OCI-LY1 (cell line): ENCODE measurements around the gene EEIG1.

Experiments
- EZH2 ChIP-seq: fragments of 200-600 bp; sonication (generic), shearing (Covaris generic); IDR thresholded peaks from 2 replicates; pipeline ENCODE4 v1.8.0; 2017; ENCODE audit warnings: borderline replicate concordance, mixed run types, mild to moderate bottlenecking, antibody characterized with exemption, low read length, moderate library complexity, mixed read lengths
- TF ChIP-seq, protein P1 (sequence below): fragments of 200-600 bp; sonication (generic), shearing (Covaris generic); IDR thresholded peaks from 2 replicates; pipeline ENCODE4 v1.5.1; 2017; ENCODE audit warnings: mild to moderate bottlenecking, antibody characterized with exemption, low read length, moderate library complexity, mixed read lengths

DNA sequence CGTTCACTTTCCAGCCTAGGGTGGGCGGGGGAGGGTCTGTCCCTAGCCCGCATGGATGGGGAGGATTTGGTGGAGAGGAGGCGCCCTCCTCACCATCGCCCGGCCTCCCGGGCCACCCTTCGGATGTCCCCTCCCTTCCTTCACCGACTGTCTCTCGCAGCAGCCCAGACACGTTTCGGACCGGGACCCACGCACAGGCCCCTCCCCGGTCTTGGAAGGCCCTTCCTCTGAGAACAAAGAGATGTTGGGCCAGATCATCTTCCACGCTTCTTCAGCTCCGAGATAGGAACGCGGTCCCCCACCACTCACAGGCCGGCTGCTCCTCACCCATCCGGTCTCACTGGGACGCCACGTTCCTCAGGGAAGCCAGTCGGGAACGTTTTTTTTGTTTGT lies 42.5 kb downstream of the EEIG1 start:
- TF ChIP-seq, protein P1, sequence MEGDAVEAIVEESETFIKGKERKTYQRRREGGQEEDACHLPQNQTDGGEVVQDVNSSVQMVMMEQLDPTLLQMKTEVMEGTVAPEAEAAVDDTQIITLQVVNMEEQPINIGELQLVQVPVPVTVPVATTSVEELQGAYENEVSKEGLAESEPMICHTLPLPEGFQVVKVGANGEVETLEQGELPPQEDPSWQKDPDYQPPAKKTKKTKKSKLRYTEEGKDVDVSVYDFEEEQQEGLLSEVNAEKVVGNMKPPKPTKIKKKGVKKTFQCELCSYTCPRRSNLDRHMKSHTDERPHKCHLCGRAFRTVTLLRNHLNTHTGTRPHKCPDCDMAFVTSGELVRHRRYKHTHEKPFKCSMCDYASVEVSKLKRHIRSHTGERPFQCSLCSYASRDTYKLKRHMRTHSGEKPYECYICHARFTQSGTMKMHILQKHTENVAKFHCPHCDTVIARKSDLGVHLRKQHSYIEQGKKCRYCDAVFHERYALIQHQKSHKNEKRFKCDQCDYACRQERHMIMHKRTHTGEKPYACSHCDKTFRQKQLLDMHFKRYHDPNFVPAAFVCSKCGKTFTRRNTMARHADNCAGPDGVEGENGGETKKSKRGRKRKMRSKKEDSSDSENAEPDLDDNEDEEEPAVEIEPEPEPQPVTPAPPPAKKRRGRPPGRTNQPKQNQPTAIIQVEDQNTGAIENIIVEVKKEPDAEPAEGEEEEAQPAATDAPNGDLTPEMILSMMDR = no peak
- no peak for TF ChIP-seq EZH2
